GM12865 (cell line): ENCODE results near the gene AFF2.

Source experiments
- DNase-seq: peaks from one replicate; pipeline ENCODE4 v3.0.0; 2010; ENCODE audit warnings: low read depth
- H3K4me3 ChIP-seq: 2 replicates; pipeline ENCODE4 v1.5.1; 2011; ENCODE audit warnings: mild to moderate bottlenecking, low read depth, low read length, control low read depth
- TF ChIP-seq, protein P1 (sequence below): IDR thresholded peaks from 2 replicates; pipeline ENCODE4 v1.5.1; 2011; ENCODE audit warnings: low read length, control low read depth, low read depth, inconsistent platforms; ENCODE audit not compliant: insufficient read depth; ENCODE audit errors: missing control alignments

The AFF2 gene

DNA sequence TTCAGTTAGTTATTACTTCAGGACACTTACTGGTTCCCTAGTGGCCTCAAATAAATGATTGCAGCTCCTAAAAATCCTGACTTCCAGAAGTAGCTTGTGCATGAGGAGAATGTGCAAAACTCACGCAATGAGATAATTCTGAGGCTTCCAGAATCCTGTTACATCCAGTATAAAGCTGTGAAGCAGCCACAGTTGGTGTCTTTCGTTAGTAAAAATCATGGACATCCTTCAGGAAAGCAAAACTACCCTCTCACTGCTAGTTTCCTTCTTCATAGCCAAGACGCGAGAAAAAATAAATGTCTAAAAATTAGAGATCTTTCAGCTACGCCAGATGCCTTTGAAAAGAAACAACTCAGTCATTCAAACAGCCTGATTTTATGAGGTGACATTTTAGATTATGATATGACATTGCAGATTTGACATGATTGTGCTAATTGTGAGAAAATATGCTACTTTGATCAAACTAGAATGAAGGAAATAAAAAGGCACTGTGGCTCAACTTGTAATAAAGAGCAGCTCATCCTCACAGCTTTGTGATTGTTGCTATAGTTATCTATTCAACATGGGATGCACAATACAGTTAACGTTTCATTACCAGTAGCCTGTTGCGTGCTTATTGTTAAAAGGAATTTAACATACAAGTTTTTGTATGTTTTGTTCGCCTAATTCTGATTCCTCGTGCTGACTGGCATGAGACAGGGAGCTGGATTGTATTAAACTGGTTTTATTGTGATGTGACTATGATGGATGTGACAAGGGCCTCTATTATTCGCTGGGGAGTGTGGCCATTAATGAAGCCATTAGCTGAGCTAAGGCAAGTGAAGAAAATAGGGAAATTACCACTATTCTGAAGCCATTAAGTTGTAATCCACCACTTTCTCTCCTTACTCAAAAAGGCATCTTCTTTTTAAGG, 40.5 kb downstream of the AFF2 start:
- no peak overlapping the region for H3K4me3 ChIP-seq
- TF ChIP-seq, protein P1, sequence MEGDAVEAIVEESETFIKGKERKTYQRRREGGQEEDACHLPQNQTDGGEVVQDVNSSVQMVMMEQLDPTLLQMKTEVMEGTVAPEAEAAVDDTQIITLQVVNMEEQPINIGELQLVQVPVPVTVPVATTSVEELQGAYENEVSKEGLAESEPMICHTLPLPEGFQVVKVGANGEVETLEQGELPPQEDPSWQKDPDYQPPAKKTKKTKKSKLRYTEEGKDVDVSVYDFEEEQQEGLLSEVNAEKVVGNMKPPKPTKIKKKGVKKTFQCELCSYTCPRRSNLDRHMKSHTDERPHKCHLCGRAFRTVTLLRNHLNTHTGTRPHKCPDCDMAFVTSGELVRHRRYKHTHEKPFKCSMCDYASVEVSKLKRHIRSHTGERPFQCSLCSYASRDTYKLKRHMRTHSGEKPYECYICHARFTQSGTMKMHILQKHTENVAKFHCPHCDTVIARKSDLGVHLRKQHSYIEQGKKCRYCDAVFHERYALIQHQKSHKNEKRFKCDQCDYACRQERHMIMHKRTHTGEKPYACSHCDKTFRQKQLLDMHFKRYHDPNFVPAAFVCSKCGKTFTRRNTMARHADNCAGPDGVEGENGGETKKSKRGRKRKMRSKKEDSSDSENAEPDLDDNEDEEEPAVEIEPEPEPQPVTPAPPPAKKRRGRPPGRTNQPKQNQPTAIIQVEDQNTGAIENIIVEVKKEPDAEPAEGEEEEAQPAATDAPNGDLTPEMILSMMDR = no peak
- DNase-seq = no peak

DNA sequence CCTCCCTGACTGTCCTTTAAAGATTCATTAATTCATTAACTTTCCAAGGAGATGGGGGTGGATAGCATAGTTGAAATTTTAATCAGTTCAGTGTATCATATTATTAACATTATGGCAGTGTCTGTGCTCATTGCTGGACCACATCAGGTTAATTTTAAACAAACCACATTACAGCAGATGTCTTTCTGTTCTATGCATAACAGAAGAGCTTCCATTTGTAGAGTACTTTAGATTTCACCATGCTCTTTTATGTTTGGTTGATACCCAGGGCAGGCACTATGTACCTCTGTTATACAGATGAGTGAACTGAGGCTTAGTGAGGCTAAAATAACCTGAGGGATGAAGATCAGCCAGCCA, 41.1 kb downstream of the AFF2 start:
- TF ChIP-seq, protein P1 = no peak
- H3K4me3 ChIP-seq = no peak overlapping the region
- no peak for DNase-seq

DNA sequence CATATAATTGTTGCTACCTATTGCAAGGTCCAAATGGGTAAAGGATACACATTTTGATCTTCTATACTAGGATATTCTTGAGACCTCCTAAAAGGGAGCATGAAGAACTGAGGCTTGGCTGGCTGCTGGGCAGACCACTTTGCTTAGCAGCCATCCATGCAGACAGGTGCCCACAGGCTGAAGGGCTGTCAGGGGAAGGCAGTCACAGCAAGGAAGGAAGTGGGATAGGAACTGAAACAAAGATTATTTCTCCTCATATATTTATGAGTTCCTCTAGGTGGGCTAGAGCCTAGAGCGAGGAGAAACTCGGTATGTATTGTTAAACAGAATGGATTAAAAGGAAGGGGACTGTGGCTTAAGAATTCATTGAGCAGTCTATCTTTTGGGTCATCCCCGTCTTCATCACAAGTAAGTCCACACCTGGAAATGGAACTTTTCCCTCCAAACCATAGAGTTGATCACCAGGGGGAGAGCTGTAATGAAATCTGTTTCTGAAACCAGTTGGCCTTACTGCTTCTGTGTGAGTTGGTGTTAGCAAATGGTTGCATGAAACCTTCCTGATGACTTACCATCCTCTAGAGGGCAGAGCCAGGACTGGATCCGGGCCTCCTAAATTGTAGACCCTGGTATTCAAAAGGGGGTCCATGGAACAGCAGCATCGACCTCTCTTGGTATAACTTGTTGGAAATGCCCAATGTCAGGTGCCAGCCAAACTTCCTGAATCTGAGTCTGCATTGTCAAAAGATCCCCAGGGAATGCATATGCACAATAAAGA, 42.3 kb downstream of the AFF2 start:
- DNase-seq = no peak
- H3K4me3 ChIP-seq = no peak overlapping the region
- TF ChIP-seq, protein P1 = no peak

DNA sequence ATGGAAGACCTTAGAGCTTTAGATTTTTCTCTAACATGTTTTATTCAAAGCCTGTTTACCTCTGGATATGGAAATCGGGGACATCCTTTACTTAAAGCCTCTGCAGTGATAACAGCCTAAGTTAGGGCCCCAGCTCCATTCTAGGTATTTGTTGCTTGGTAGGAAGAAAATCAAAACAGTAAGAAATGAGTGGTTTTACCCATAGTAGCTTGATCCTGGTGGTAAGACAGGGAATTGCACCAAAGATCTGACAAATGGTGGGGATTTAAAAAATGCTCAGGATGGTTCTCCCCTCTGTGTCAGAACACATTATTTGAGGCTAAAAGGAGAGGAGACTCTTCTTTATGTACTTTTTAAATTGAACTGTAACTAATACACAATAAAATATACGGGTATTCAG, 52.4 kb downstream of the AFF2 start:
- H3K4me3 ChIP-seq = no peak overlapping the region
- peak; percentile 7 for DNase-seq
- TF ChIP-seq, protein P1 = peak; percentile 24

DNA sequence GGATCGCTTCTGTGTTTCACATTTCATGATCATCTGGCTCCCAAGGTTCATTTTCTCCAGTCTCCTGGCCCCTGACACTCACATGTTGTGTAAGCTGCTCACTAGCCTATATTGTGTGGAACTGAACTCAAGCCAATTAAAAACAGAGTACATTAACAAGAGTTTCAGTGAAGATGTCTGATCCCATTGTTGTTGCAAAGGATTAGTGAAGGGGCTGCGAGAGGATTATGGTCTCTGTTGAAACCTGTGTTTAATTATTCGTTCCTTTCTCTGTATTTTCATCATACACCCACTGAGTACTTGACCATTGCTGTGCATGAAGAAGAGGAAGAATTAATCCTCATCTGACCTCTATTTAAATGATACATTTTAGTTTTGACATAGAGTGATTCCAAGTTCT, 54.7 kb downstream of the AFF2 start:
- DNase-seq = no peak
- TF ChIP-seq, protein P1 = no peak
- no peak overlapping the region for H3K4me3 ChIP-seq

DNA sequence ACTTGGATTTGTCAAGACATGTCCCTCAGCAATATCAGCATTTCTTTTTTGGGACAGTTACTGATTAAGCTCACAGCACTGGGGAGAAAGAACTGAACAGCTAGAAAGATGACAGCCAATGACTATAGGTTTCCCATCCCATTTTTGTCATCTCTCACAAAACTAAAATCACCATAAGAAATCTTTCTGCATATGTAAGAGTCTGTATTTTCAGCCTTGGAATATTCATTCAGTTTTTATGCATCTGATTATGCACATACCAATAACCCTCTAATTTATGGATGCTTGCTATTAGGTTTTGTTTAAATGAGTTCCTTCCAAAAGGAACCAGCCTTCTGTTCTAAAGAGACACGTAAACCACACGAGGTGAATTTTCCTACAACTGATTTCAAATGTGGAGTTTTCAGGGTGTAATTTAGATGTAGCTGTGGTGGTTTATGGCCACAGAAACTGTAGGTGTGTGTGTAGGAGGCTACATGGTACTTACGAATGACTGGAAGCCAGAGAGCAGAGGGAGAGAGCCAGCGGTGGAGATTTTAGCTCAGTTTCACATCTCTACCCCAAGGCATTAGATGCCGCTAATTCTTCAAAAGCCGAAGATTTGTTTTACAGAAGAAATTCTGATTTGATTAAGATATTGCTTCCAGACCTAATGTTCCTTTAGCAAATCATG, 55.3 kb downstream of the AFF2 start:
- no peak overlapping the region for H3K4me3 ChIP-seq
- TF ChIP-seq, protein P1 = no peak
- no peak for DNase-seq
